GM19467 (cell line): ENCODE measurements around the gene ANAPC5.

Experiments used
- ATAC-seq: cut with Tn5 transposase; IDR thresholded peaks from one replicate; pipeline ENCODE4 v1.9.1; 2021; ENCODE audit warnings: mild to moderate bottlenecking, moderate library complexity; ENCODE audit not compliant: unreplicated experiment

ANAPC5 gene

DNA sequence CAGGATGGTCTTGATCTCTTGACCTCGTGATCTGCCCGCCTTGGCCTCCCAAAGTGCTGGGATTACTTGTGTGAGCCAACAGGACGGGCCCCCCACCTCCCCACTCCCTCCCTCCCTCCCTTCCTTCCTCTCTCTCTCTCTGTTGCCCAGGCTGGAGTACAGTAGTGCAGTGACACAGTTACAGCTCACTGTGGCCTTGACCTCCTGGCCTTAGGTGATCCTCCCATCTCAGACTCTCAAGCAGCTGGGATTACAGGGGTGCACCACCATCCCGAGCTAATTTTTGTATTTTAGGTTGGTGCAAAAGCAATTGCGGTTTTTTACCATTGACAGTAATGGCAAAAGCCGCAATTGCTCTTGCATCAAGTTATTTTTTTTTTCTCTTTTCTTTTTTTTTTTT lies 19.2 kb upstream of the ANAPC5 start:
- no peak for ATAC-seq

DNA sequence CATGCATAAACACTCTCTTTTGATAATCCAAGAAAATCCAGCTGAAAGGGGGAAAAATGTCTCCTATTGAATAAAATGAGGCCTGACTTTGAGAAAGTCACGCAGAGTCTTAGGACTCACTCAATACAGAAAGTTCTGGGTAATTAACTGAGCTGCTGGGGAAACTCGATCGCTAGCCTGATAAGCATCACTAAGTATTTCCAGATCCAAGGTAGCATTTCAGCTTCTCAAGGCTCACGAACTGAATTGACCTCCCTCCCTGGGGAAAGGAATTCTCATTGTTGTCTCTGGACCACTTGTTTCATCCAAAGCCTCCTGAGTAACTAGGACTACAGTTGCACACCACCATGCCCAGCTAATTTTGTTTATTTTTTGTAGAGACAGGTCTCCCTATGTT lies 13.8 kb upstream of the ANAPC5 start:
- no peak for ATAC-seq

DNA sequence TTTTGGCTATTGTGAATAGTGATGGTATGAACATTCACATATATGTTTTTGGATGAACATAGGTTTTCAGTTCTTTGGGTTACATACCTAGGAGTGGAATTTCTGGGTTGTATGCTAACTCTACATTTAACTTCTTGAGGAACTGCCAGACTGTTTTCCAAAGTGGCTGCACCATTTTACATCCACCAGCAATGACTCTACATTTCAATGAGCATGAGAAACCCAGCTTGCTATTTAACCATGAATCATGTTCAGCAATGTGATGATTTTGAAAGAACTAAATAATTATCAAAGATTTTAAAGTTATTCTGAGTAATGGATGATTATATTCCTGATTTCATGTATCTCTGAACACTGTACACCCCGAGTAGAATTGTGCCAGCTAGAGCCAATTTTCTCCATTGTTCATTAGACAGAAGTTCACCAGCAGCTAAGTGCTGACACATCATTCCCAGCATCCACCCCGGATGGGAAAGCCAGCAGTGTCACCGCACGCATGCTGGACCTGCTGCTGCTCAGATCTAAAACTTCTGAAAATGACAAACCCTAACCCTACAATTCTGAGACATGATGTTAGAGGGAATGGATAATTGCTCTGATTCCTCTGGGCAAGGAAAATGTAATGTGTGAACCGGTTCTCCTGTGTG lies 13.3 kb upstream of the ANAPC5 start:
- ATAC-seq: no peak

DNA sequence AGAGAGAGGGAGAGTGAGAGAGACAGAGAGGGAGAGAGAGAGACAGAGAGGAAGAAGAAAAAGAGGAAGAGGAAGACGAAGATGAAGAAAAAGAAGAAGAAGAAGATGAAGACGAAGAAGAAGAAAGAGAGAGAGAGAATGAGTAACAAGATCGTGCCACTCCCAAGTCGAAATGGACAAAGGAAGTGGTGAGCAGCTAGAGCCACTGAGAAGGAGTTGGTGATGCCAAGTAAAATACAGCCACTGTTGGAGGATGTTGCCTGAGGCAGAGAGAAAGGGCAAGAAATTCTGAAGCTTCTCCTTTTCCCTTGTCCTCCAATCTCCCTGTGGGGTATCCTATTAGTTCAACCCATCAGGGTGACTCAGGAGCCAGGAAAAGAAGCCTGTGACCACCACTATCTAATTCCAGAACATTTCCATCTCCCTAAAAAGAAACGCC lies 12.5 kb upstream of the ANAPC5 start:
- no peak for ATAC-seq

DNA sequence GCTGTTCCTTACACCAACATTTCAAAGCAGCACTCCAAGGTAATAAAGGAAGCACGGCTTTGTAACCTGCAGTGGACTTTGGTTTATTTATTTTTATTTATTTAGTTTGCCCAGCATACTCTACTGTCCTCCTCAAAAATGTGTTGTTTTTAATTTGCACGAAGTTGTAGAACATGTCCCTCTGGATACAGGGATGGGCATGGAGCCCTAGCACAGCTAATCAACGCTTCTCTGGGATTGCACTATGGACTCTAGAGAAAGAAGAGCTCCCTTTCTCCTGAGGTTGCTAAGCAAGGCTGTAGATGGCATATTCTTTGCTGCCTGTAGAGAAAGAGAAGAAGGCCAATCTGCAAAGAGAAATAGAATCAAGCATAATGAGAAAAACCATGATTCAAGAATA lies 5.9 kb upstream of the ANAPC5 start:
- no peak for ATAC-seq

DNA sequence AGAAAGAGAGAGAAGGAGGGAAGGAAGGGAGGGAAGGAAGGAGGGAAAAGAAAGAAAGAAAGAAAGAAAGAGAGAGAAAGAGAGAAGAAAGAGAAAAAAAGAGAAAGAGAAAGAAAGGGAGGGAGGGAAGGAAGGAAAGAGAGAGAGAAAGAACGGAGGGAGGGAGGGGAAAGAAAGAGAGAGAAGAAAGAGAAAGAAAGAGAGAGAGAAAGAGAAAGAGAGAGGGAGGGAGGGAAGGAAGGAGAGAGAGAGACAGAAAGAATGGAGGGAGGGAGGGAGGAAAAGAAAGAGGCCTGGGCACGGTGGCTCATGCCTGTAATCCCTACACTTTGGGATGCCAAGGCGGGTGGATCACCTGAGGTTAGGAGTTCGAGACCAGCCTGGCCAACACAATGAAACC lies 5.1 kb upstream of the ANAPC5 start:
- no peak for ATAC-seq

DNA sequence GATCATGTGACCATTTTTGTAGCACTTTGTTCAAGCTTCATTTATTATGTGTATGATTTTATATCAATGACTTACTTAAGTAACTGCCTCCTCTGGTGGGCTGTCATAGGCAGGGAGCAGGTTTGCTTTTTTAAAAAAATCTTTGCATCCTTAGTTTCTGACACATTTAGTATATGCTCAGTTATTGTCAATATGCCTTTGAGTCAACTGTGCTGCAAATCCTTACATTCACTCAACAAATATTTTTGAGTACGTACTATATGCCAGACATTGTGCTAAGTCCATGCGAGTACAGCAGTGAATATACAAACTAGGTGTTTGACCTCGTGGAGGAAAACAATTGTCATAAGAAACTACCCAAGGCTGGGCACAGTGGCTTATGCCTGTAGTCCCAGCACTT lies 4.4 kb upstream of the ANAPC5 start:
- ATAC-seq: no peak

DNA sequence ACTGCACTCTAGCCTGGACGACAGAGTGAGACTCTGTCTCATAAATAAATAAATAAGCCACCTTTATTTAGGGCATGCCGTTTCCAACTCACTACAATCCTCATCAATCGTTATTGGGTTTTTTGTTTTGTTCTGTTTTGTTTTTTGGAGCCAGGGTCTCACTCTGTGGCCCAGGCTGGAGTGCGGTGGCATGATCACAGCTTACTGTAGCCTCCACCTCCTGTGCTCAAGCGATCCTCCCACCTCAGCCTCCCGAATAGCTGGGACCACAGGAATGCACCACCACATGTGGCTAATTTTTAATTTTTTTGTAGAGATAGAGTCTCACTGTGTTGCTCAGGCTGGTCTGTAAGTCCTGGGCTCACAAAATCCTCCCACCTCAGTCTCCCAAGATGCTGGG lies 3.6 kb upstream of the ANAPC5 start:
- ATAC-seq: no peak

DNA sequence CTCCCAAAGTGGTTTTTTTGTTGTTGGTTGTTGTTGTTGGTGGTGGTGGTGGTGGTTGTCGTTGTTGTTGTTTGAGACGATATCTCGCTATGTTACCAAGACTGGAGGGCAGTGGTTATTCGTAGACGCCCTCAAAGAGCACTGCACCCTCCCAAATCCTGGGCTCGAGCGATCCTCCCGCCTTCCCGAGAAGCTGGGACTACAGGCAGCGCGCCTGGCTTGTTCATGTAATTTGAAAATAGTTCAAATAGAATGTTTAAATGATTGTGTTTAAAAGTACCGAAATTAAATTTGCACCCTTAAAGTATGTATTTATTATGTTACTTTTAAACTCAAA lies 439 bp upstream of the ANAPC5 start:
- ATAC-seq: no peak

DNA sequence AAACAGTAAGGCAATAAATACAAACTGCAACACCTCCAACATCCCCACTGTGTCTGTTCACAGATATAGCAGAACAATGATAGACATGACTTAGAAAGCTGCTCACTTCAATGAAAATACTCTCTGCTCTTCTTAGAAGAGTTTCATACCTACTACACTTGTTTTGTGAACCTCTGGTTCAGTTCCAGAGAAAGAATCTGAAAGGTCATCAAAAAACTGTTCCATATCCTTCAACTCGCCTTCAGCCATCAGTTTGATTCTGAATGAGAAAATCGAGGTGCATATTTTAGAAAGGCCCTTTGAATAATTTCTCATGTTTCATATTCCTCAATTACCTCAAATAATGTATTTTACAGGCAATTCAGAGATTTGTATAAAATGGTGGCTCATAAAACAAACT lies 5.5 kb downstream of the ANAPC5 start:
- no peak for ATAC-seq

DNA sequence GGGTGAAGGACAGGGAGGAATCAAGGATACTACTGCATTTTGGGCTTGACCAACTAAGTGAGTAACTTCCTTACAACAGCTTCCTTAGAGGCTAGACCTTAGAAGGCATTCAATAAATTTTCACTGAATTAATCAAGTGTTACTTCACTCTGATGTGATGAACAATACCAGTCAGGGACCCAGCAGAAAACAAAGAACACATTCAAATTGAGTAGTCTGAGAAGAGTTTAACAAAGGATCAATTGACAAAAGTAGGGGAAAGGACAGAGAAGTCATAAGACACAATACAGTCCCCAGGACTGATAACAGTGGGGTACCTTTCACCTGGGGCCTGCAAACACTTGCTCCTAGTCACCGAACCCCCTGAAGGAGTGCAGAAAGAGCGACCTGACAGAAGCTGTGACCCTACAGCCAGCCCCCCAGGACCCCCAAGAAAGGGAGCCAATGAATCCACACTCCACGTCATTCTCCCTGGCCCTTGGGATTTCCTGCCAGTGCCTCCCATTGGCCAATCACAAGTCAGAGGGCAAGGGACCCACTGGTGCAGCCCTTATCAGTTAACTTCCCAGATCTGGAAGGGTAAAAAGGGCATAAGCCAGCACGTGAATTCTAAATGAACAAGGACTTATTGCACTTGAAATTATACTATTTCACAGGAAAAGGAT lies 6.9 kb downstream of the ANAPC5 start:
- no peak for ATAC-seq

DNA sequence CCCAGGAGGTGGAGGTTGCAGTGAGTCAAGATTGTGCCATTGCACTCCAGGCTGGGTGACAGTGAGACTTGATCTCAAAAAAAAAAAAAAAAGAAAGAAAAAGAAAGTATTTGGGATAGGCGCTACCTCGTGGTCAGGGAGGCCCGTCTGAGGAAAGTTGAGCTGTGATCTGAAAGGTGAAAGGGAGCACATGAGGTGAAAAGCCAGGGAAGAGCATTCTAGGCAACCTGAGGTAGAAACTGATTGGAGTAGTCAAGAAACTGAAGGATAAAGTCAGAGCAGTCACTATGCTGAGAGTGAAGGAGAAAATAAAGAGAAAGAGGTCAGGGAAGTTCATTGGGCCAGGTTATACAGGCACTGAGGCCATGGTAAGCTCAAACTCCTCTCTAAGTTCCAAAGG lies 7.7 kb downstream of the ANAPC5 start:
- ATAC-seq: no peak

DNA sequence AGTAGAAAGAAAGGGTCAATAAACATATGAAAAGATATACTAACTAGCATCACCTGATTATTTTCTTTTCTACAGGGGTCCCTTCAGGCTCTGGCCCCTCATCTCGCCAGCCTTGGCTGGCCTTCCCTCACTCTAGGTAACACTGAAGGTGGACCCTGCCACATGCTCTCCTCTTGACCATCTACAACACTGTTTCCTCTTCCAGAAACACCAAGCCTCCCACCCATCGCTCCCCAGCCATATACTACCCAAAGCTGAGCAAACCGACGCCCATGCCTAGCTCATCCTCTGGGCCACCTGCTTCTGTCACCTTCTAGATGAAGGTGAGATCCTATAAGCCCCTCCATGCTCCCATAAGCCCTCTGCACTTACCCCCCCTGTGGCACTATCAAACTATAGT lies 14.8 kb downstream of the ANAPC5 start:
- no peak for ATAC-seq

DNA sequence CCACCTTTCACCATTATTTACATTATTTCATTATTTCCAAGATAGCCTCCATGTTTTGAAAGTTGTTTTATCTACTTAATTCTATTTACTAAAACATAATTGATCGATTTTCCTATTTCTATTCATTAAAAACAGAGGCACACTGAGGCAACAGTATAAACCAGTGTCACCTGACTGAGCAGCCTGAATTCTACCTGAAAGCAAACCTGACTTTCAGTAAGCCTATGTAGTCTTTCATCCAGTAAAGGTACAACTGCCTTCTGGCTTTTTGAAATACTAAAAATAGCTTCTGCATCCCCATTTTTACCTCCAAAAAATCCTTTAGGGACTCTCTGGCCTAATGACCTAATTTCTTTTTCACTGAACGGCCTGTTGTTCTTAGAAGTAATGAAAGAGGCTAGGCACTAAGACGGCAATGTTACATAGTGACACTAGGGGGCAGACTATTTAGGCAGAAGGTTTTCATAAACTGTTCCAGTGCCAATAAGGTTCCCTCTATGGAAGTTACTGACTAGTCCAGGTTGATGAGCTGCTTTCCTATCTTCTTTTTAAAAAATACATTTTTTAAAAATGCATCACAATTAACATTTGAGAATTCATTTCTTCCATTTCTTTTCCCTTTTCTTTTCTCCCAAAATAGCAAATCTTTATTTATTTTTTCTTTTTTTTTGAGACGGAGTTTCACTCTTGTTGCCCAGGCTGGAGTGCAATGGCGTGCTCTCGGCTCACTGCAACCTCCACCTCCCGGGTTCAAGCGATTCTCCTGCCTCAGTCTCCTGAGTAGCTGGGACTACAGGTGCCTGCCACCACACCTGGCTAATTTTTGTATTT lies 17.5 kb downstream of the ANAPC5 start:
- ATAC-seq: no peak

DNA sequence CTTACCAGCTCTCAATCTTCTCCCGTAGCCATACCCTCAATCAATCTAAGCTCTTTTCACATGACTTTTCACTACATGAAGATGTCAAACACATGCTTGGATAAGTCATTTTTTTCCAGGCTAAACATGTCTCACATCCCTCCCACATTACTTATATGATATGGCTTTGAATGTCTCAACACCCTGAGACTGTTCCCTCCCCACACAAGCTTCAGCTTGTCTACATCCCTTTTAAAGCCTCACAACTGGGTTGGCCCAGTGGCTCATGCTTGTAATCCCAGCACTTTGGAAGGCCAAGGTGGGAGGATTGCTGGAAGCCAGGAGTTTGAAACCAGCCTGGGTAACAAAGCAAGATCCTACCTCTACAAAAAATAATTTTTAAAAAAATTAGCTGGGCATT lies 18.5 kb downstream of the ANAPC5 start:
- ATAC-seq: no peak

DNA sequence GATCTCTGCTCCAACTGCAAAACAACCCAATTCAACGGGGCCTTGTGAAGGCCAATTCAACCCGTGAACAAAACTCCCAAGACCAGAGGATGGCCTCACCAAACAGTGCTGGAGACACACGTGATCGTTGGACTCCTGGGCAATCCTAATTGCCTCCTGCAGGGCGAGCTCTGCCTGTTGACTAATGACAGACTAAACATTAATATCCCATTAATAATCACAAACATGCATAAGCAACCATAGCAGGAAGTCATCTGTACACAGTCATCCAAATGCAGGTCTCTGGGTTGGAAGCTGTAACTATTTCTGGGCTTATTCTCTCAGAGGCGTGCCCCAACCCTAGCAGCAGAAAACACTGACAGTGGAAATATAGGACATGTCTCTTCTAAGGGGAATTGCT lies 21.0 kb downstream of the ANAPC5 start:
- ATAC-seq: no peak

DNA sequence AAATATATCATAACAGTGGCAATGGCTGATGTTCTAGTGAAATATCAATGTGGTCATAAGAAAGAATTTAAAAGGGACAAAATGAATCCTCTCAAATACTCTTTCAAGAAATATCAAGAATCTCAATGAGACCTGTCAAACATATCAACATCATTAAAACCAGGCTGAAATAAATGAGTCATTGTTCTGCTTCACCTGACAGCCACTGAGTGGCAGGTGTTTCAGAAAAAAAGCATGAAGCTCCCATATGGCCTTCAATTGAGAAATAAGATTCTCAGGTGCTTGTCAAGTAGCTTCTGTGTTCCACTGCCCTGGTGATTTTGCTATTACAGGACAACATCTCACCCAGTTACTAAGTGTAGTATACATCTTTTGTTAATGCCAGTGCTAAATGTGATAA lies 21.5 kb downstream of the ANAPC5 start:
- no peak for ATAC-seq

DNA sequence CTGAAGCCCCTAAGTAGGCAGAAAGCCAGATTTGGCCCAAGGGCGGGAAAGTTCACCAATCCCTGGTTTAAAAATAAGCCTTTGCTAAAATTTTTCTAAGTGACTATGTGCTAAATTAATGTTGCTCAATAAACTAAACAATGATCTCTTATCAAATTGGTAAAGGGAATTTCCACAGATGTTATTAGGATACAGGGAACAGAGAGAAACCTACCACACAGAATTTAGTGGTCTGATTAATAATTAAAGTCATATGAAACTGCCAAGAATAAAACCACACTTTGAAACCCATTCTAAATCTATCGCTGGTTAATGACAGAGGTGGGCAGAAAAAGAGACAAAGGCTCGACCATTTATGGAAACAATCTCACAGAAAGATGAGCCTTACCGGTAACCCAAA lies 22.0 kb downstream of the ANAPC5 start:
- ATAC-seq: no peak

DNA sequence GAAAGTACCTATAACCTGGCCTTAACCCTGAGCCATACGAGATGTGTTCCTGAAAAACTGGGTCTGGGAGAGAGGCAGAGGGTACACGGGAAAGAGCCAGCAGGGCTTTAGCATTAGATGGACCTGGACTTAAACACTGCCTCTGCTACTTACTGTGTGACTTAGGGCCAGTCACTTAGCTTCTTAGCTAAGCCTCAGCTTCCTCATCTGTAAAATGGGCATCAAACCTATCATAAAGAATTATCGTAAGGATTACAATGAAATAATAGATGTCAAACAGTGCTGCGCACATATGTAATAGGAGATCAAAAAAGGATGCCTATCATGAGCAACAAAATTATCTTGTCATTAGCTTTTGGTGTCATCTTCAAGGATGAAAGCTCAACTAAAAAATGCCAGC lies 23.6 kb downstream of the ANAPC5 start:
- ATAC-seq: no peak

DNA sequence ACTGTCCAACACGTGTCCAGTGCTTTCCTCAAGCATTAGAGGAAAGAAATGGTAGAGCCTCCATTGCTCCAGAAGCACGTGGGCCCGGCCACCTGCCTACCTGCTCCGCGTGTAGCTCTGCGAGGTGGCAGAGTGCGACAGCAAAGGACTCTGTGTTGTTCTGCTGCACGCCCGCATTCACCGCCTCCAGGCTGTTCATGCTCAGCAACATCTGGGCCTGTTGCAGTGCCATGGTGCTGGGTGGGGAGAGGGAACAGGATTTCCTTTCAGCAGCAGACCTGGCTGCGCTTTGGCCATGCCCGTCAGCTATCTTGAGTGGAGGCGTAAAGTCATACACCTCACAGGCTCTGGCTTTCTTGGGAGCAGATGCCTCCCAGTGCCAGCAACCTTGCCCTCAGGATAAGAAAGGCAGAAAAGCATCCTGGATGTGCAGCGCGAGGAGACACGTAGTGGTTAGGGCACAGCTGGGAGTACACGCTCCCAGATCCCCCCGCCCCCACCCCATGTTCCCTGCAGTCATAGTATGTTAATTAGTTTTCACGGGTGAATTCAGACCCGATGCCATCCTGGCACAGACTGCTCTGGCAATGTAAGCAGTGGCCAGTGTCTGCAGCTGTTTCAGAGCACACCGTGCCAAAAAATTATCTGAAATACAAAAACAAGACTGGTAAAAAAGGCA lies 25.1 kb downstream of the ANAPC5 start:
- no peak for ATAC-seq

DNA sequence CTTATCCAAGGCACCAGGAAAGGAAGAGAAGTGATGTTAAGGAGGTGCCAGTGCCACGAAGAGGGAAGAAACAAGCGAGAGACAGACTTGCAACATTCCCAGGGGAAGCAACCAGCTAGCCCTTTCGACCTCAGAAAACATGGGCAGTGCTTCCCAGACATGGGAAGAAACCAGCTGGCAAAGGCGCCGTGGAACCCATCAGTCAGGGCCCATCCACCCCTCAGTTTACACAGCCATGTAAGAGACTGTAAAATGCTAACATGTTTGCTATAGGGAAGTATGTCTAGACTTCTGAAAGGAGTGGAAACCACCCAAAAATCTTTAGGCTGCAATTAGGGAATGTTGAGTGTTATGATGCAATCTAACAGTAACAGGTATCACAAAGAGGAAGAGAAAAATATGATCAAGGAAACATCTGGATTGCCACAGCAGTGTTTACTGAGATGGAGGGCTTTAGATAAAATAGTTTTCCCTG lies 26.3 kb downstream of the ANAPC5 start:
- ATAC-seq: no peak

DNA sequence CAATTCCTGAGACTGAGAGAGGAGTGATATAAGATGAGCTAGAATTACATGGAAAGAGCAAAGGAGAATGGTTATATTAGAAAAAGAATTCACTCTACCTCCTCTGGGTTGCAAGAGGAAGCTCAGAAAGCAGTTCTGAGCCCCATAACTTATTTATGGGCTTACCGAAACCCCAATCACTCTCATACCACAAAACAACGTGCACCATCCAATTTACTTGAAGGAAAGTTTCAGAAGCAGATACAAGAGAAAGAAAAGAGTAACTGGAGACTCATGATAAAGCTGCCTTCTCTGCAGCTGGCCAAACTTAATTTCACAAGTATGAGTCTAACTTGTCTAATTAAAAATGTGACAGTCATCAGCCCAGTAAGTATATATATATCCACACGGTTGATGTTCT lies 28.3 kb downstream of the ANAPC5 start:
- no peak for ATAC-seq
